NCI-H345 treated with DMSO at 0.1 percent for 48 hours (cell line): Measurements from ENCODE around the gene RBM25.
"Not testable (repeated sequence)": the region's sequence is repeated elsewhere in the genome, so short reads cannot be mapped to it uniquely, and the experiment has no call there.

ENCODE experiments used
- DNase-seq: peaks from one replicate; lab custom pipeline; 2025; ENCODE audit not compliant: unreplicated experiment; lab: John Stamatoyannopoulos, UW

The RBM25 gene

GRCh38 chr14:73168274-73168673, 109.9 kb downstream of the RBM25 start:
- DNase-seq: no peak

GRCh38 chr14:73168691-73169090, 110.4 kb downstream of the RBM25 start:
- DNase-seq: no peak

- DNase-seq: not testable (repeated sequence)
Observed at GRCh38 chr14:73169855-73170254, 111.5 kb downstream of the RBM25 start.

- DNase-seq: no peak
Observed at GRCh38 chr14:73170686-73171085, 112.4 kb downstream of the RBM25 start.

- DNase-seq: no peak
Observed at GRCh38 chr14:73172500-73172899, 114.2 kb downstream of the RBM25 start.

GRCh38 chr14:73173092-73173735, 114.9 kb downstream of the RBM25 start:
- DNase-seq: no peak
